ENCODE results near the gene RETREG3.

- TF ChIP-seq CTCF (IDR thresholded peaks at IDR 0.05 in 2 of 3, conservative IDR thresholded peaks at IDR 0.05 in 1 of 3; ENCODE audit: borderline replicate concordance in 1 of 3, insufficient read depth in 1 of 3, low read depth in 2 of 3, low read length in 2 of 3) (no peak), EZH2phosphoT487 (IDR thresholded peaks at IDR 0.05; ENCODE audit: borderline replicate concordance) (no peak), CBX3 (IDR thresholded peaks at IDR 0.05; ENCODE audit: low read depth) (no peak), POLR2A (IDR thresholded peaks at IDR 0.05; ENCODE audit: borderline replicate concordance, extremely low read depth, insufficient read depth, insufficient read length) (no peak), TCF7L2 (IDR thresholded peaks at IDR 0.05; ENCODE audit: borderline replicate concordance, extremely low read depth, insufficient read depth, insufficient read length) (no peak), RAD21 (IDR thresholded peaks at IDR 0.05; ENCODE audit: low read depth) (no peak), CEBPB (IDR thresholded peaks at IDR 0.05; ENCODE audit: low read depth) (no peak), JUND (IDR thresholded peaks at IDR 0.05) (no peak), ZNF274 (IDR thresholded peaks at IDR 0.05; ENCODE audit: low read depth, low read length) (no peak)
- TF ChIP-seq, protein P1, sequence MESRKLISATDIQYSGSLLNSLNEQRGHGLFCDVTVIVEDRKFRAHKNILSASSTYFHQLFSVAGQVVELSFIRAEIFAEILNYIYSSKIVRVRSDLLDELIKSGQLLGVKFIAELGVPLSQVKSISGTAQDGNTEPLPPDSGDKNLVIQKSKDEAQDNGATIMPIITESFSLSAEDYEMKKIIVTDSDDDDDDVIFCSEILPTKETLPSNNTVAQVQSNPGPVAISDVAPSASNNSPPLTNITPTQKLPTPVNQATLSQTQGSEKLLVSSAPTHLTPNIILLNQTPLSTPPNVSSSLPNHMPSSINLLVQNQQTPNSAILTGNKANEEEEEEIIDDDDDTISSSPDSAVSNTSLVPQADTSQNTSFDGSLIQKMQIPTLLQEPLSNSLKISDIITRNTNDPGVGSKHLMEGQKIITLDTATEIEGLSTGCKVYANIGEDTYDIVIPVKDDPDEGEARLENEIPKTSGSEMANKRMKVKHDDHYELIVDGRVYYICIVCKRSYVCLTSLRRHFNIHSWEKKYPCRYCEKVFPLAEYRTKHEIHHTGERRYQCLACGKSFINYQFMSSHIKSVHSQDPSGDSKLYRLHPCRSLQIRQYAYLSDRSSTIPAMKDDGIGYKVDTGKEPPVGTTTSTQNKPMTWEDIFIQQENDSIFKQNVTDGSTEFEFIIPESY (IDR thresholded peaks at IDR 0.05; ENCODE audit: extremely low read depth, insufficient replicate concordance, low read length) = no peak
- TF ChIP-seq, protein P2, sequence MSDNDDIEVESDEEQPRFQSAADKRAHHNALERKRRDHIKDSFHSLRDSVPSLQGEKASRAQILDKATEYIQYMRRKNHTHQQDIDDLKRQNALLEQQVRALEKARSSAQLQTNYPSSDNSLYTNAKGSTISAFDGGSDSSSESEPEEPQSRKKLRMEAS (IDR thresholded peaks at IDR 0.05) = no peak
These were observed 78.2 kb downstream of the RETREG3 start for GRCh38 chr17:42530952-42531454.
